Stimulated activated CD4-positive, alpha-beta T cell treated with anti-CD3 and anti-CD28 coated beads, TNF-alpha, amount 100 ng/mL, for 4 hours (primary cell): Measurements from ENCODE around the gene ETS1.
A peak's percentile ranks its signal among the peaks of the same experiment; 100 is the strongest.

Source experiments
- DNase-seq, 3 experiments: peaks; one replicate each; pipeline ENCODE4 v3.0.0-alpha.2; 2020; ENCODE audit warnings: low read depth in 3 of 3

ETS1 gene

GRCh38 chr11:128587415-128587814 is at the start of gene ETS1:
TSS of gene ETS1 (minus strand) at chr11:128587558. CDS start at chr11:128573130, 14,428 bp downstream.
- no peak for DNase-seq

- DNase-seq = no peak
Observed at GRCh38 chr11:128634395-128634794, 47.0 kb upstream of the ETS1 start.

GRCh38 chr11:128633384-128633965 is 46.1 kb upstream of the ETS1 start:
- no peak for DNase-seq

- no peak for DNase-seq
Observed at GRCh38 chr11:128632141-128632791, 44.9 kb upstream of the ETS1 start.

- peak; percentile 76 to 95 (median 88) for DNase-seq
Observed at GRCh38 chr11:128630367-128631230, 43.2 kb upstream of the ETS1 start.

GRCh38 chr11:128629516-128630106 is 42.3 kb upstream of the ETS1 start:
- DNase-seq = no peak

GRCh38 chr11:128628686-128629085 is 41.3 kb upstream of the ETS1 start:
- DNase-seq = no peak

- DNase-seq = no peak
Observed at GRCh38 chr11:128628325-128628673, 40.9 kb upstream of the ETS1 start.

GRCh38 chr11:128627666-128628324 is 40.4 kb upstream of the ETS1 start:
- no peak for DNase-seq

GRCh38 chr11:128626913-128627665 is 39.7 kb upstream of the ETS1 start:
- DNase-seq = no peak

- DNase-seq = no peak
Observed at GRCh38 chr11:128625746-128626145, 38.4 kb upstream of the ETS1 start.

GRCh38 chr11:128625326-128625725 is 38.0 kb upstream of the ETS1 start:
- no peak for DNase-seq

GRCh38 chr11:128624269-128625175 is 37.2 kb upstream of the ETS1 start:
- peak in 1 of 3 experiments; percentile 62 for DNase-seq

- DNase-seq = no peak
Observed at GRCh38 chr11:128623091-128623490, 35.7 kb upstream of the ETS1 start.

- DNase-seq = no peak
Observed at GRCh38 chr11:128621601-128622501, 34.5 kb upstream of the ETS1 start.

- no peak for DNase-seq
Observed at GRCh38 chr11:128620309-128621100, 33.1 kb upstream of the ETS1 start.

- DNase-seq = no peak
Observed at GRCh38 chr11:128619540-128620308, 32.4 kb upstream of the ETS1 start.
